Progenitor cell of endocrine pancreas (in vitro differentiated cells): ENCODE results near the gene RAP1A. TPM values are rescaled to one million over a fixed set of nuclear protein-coding genes. Genes with fewer than 3 reads are reported as not detected.
A peak's percentile ranks its signal among the peaks of the same experiment; 100 is the strongest.

Experiments
- DNase-seq: peaks from one replicate; pipeline ENCODE4 v3.0.0; 2021; ENCODE audit warnings: low spot score; ENCODE audit not compliant: unreplicated experiment
- H3K27ac Mint-ChIP-seq: 2 replicates; pipeline ENCODE4 v1.8.0; 2021; ENCODE audit warnings: mild to moderate bottlenecking, moderate library complexity, mixed read lengths
- H3K27me3 Mint-ChIP-seq: 2 replicates; pipeline ENCODE4 v1.8.0; 2021; ENCODE audit warnings: mixed read lengths
- H3K36me3 Mint-ChIP-seq: 2 replicates; pipeline ENCODE4 v1.8.0; 2022; ENCODE audit warnings: mixed read lengths; ENCODE audit not compliant: insufficient read depth
- H3K4me1 Mint-ChIP-seq: 2 replicates; pipeline ENCODE4 v1.8.0; 2021; ENCODE audit warnings: low read depth, mixed read lengths
- H3K4me3 Mint-ChIP-seq: 2 replicates; pipeline ENCODE4 v1.8.0; 2021; ENCODE audit warnings: low read depth, mild to moderate bottlenecking, moderate library complexity, mixed read lengths
- H3K9me3 Mint-ChIP-seq: 2 replicates; pipeline ENCODE4 v1.8.0; 2021; ENCODE audit warnings: low read depth, mixed read lengths
- total RNA-seq: library from RNA; stranded (reverse); gene quantifications from 2 replicates; pipeline ENCODE4 v1.2.1, GENCODE V29; 2021
- TF ChIP-seq, protein P1 (sequence below): fragments of 200-600 bp; sonication (generic); IDR thresholded peaks from one replicate; pipeline ENCODE4 v1.5.0; 2021; ENCODE audit warnings: antibody characterized with exemption, mild to moderate bottlenecking; ENCODE audit not compliant: unreplicated experiment

Gene RAP1A
- total RNA-seq, 1 donor from 2014 or later = 36.6 TPM

DNA sequence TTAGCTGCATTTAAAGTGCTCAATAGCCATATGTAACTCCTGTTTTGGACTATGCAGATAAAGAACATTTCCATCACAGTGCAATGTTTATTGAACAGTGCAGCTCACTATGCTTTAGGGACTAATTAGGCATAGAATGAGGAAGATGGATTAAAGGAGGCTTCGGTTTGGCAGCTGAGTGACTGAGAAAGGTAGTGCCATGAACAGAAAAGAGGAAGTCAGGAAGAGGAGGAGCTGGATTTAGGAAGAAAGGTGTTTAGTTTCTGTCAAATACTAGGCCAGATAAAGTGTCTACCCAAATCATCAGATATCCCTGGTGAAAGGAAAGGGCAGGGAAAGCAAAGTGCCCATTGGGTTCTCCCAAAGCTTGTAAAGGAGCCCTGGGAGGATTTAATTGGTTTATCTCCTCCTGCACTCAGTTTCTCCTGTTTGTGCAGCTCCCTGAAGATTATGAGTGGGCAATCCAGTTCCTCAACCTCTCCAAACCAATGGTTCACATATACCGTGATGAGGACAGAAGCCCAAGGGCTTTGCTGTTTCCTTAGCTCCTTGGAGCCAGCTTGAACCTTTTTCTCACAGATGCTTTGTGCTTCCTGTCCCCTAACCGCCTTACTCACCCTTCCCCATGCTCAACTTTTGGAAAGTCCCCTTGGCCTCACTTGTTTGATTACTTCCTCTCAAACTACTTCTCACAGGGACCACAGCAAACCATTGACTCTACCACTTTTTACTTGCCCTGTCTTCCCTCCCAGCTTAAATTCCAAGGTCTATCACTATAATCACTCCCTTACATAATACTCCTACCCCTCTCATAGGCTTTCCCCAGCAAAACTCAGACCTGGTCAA is 3.5 kb upstream of the RAP1A start:
- Mint-ChIP-seq H3K9me3 (no peaks in the 10 kb centered on the region), H3K36me3 (no peaks in the 10 kb centered on the region), H3K4me3 (no peak overlapping the region), H3K27ac (no peak overlapping the region), H3K27me3 (peaks cover 10% of the 10 kb centered on the region), H3K4me1 (peaks cover 10% of the 10 kb centered on the region)
- TF ChIP-seq, protein P1, sequence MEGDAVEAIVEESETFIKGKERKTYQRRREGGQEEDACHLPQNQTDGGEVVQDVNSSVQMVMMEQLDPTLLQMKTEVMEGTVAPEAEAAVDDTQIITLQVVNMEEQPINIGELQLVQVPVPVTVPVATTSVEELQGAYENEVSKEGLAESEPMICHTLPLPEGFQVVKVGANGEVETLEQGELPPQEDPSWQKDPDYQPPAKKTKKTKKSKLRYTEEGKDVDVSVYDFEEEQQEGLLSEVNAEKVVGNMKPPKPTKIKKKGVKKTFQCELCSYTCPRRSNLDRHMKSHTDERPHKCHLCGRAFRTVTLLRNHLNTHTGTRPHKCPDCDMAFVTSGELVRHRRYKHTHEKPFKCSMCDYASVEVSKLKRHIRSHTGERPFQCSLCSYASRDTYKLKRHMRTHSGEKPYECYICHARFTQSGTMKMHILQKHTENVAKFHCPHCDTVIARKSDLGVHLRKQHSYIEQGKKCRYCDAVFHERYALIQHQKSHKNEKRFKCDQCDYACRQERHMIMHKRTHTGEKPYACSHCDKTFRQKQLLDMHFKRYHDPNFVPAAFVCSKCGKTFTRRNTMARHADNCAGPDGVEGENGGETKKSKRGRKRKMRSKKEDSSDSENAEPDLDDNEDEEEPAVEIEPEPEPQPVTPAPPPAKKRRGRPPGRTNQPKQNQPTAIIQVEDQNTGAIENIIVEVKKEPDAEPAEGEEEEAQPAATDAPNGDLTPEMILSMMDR = no peak
- no peak for DNase-seq

DNA sequence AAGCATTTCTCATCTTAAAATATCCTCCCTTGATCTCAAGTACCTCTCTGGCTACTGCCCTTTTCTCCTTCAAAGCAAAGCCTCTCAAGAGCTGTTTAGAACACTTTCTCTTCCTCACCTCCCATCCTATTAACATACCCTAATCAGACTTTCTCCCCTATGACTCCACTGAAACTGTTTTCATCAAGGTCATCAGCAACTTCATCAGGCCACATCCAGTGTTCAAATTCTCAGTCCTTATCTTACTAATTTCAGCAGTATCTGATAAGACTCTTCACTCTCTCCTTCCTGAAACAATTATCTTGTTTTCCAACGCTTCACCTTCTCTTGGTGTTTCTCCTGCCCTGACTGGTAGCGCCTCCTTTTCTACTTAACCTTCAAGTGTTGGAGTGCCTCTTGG is 1.5 kb upstream of the RAP1A start:
- Mint-ChIP-seq H3K4me3 (no peak overlapping the region), H3K27ac (no peak overlapping the region), H3K4me1 (peaks cover 19% of the 10 kb centered on the region), H3K9me3 (no peaks in the 10 kb centered on the region), H3K36me3 (no peaks in the 10 kb centered on the region), H3K27me3 (peaks cover 10% of the 10 kb centered on the region)
- no peak for DNase-seq
- TF ChIP-seq, protein P1 = no peak

DNA sequence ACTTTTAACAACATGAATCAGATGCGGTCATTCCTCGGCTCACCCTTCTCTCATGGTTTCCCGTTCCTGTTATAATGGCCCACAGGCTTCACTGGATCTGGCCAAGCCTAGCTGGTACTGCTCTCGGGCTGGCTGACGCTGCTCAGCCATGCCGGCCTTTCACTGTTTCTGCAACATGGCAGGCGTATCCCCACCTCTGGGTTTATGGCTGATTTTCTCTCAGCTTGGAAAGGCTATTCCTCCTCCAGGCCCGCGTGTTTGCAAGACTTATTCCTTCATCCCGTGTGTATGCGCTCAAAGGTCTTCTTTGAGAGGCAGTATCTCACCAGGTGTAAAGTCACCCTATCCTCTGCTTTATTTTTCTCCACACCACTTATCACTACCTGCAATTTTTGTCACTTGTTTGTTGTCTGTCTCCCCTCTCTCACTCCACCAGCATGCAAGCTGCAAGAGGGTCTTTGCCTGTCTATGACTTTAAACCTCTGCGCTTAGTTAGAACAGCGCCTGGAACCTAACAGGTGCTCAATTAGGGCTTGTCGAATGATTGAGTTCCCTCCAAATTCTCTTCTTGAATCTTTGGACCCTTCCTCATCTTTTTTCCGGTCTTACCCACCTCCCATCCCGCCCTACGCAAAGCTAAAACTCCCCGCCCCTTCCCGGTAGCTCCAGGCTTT is 491 bp upstream of the RAP1A start:
- TF ChIP-seq, protein P1 = no peak
- Mint-ChIP-seq H3K27ac (no peak overlapping the region), H3K36me3 (no peaks in the 10 kb centered on the region), H3K4me1 (peaks cover 20% of the 10 kb centered on the region), H3K9me3 (no peaks in the 10 kb centered on the region), H3K4me3 (peak overlapping the region; percentile 81), H3K27me3 (peaks cover 10% of the 10 kb centered on the region)
- DNase-seq = no peak

DNA sequence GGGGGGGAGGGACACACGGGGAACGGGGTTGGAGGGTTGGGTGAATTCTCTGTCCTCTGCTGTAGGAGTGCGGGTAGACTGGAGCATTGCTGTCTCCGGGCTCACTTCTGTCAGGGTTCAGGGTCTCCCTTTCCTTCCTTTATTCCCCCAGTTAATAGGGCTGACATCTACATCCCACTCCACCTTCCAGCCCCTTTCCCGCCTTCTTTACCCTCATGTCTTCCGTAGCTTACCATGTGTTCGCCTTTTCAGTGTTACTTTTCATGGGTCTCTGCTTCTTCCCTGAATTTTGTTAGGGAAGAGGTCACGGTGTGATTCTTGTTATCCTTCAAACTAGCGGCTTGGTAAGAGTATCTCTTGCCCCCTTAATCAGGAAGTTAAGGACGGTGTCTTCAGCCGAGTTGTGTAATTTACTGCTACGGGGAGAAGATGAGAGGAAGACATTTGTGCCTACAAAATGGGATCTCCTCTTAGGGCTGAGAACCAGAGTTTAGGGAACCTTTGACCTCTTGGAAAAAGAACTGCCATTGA is 917 bp downstream of the RAP1A start:
- Mint-ChIP-seq H3K4me3 (peak overlapping the region; percentile 77), H3K27me3 (peaks cover 6% of the 10 kb centered on the region), H3K27ac (peak overlapping the region; percentile 17), H3K4me1 (peaks cover 21% of the 10 kb centered on the region), H3K9me3 (no peaks in the 10 kb centered on the region), H3K36me3 (no peaks in the 10 kb centered on the region)
- no peak for DNase-seq
- TF ChIP-seq, protein P1 = no peak

DNA sequence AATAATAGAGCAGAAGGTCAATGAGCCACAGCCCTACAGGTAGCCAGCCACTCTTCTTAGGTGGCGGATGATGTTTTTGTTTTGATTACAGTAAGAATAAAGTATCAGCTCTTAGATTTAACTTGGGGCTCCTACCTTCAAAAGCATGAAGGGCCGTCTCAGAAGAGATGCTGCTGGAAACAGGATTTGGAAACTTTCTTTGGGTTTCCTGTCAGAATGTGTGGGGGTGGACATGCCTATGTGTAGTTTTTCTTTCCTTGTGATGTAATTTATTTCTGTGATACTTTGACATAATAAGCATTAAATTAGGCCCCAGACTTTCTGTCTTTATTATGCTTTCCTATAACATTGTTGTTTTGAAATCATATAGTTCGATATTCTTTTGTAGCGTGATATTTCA is 1.5 kb downstream of the RAP1A start:
- Mint-ChIP-seq H3K27ac (no peak overlapping the region), H3K4me1 (peaks cover 22% of the 10 kb centered on the region), H3K36me3 (no peaks in the 10 kb centered on the region), H3K9me3 (no peaks in the 10 kb centered on the region), H3K27me3 (peaks cover 6% of the 10 kb centered on the region), H3K4me3 (peak overlapping the region; percentile 77)
- DNase-seq = no peak
- TF ChIP-seq, protein P1 = no peak
